ENCODE data around the gene PRICKLE4.
A peak's percentile ranks its signal among the peaks of the same experiment; 100 is the strongest.

PRICKLE4 gene

GRCh38 chr6:41734666-41735426, 45.7 kb upstream of the PRICKLE4 start:
- Histone ChIP-seq H3K9ac (ENCODE audit: low read length) (peak overlapping the region; percentile 78), H3F3A (ENCODE audit: insufficient read depth) (peaks cover 21% of the 10 kb centered on the region), H3K36me3 (ENCODE audit: low read length) (no peaks in the 10 kb centered on the region), H3K9me2 (replicated peaks; ENCODE audit: insufficient read depth, low read length) (no peaks in the 10 kb centered on the region), H4K20me1 (ENCODE audit: low read depth, low read length) (no peaks in the 10 kb centered on the region), H3K27me3 (ENCODE audit: low read length) (no peaks in the 10 kb centered on the region), H3K4me3 (ENCODE audit: insufficient read depth, low read length, poor library complexity, severe bottlenecking) (peak overlapping the region; percentile 61), H3K4me2 (ENCODE audit: low read depth, low read length, poor library complexity, severe bottlenecking) (peak overlapping the region; percentile 74), H3K27ac (ENCODE audit: low read depth, low read length) (peak overlapping the region; percentile 93), H3K9me3 (ENCODE audit: insufficient read depth, low read length) (no peaks in the 10 kb centered on the region), H3K79me2 (ENCODE audit: insufficient read depth, low read length) (peaks cover 37% of the 10 kb centered on the region), H2AFZ (ENCODE audit: low read depth, low read length, severe bottlenecking) (peak overlapping the region; percentile 27)
- no peak for TF ChIP-seq CTCF (IDR thresholded peaks at IDR 0.05; ENCODE audit: insufficient read depth, low read length, poor library complexity, severe bottlenecking)
- TF ChIP-seq EZH2phosphoT487 (conservative IDR thresholded peaks at IDR 0.05; ENCODE audit: low read length): no peak

- peak within 1 kb of the TSS; percentile 78 for H3K9ac ChIP-seq (ENCODE audit: low read length)
- H3K9me2 ChIP-seq (replicated peaks; ENCODE audit: insufficient read depth, low read length): no peaks in the 10 kb centered on the region
- no peaks in the 10 kb centered on the region for H3K9me3 ChIP-seq (ENCODE audit: insufficient read depth, low read length)
- peak within 1 kb of the TSS; percentile 61 for H3K4me3 ChIP-seq (ENCODE audit: insufficient read depth, low read length, poor library complexity, severe bottlenecking)
- H3F3A ChIP-seq (ENCODE audit: insufficient read depth): peaks cover 21% of the 10 kb centered on the region
- TF ChIP-seq CTCF (IDR thresholded peaks at IDR 0.05; ENCODE audit: insufficient read depth, low read length, poor library complexity, severe bottlenecking): peak; percentile 94
- TF ChIP-seq EZH2phosphoT487 (conservative IDR thresholded peaks at IDR 0.05; ENCODE audit: low read length): no peak
- no peaks in the 10 kb centered on the region for H3K36me3 ChIP-seq (ENCODE audit: low read length)
- peaks cover 30% of the 10 kb centered on the region for H3K79me2 ChIP-seq (ENCODE audit: insufficient read depth, low read length)
- H2AFZ ChIP-seq (ENCODE audit: low read depth, low read length, severe bottlenecking): peak within 1 kb of the TSS; percentile 38
- no peaks in the 10 kb centered on the region for H4K20me1 ChIP-seq (ENCODE audit: low read depth, low read length)
- H3K27me3 ChIP-seq (ENCODE audit: low read length): no peaks in the 10 kb centered on the region
- peak within 1 kb of the TSS; percentile 93 for H3K27ac ChIP-seq (ENCODE audit: low read depth, low read length)
- peak within 1 kb of the TSS; percentile 79 for H3K4me2 ChIP-seq (ENCODE audit: low read depth, low read length, poor library complexity, severe bottlenecking)
Measured at GRCh38 chr6:41735427-41736185, 45.0 kb upstream of the PRICKLE4 start, which contains the start of gene TFEB. TSS of gene TFEB (minus strand) at chr6:41735608. CDS start at chr6:41691213, 44,395 bp downstream.

- Histone ChIP-seq H3K4me3 (ENCODE audit: insufficient read depth, low read length, poor library complexity, severe bottlenecking) (no peak overlapping the region), H4K20me1 (ENCODE audit: low read depth, low read length) (no peaks in the 10 kb centered on the region), H3K27me3 (ENCODE audit: low read length) (no peaks in the 10 kb centered on the region), H3K4me2 (ENCODE audit: low read depth, low read length, poor library complexity, severe bottlenecking) (peak overlapping the region; percentile 79), H2AFZ (ENCODE audit: low read depth, low read length, severe bottlenecking) (no peak overlapping the region), H3K79me2 (ENCODE audit: insufficient read depth, low read length) (peaks cover 23% of the 10 kb centered on the region), H3F3A (ENCODE audit: insufficient read depth) (peaks cover 21% of the 10 kb centered on the region), H3K9me3 (ENCODE audit: insufficient read depth, low read length) (no peaks in the 10 kb centered on the region), H3K27ac (ENCODE audit: low read depth, low read length) (no peak overlapping the region), H3K36me3 (ENCODE audit: low read length) (no peaks in the 10 kb centered on the region), H3K9ac (ENCODE audit: low read length) (no peak overlapping the region), H3K9me2 (replicated peaks; ENCODE audit: insufficient read depth, low read length) (no peaks in the 10 kb centered on the region)
- TF ChIP-seq CTCF (IDR thresholded peaks at IDR 0.05; ENCODE audit: insufficient read depth, low read length, poor library complexity, severe bottlenecking): no peak
- no peak for TF ChIP-seq EZH2phosphoT487 (conservative IDR thresholded peaks at IDR 0.05; ENCODE audit: low read length)
Measured at GRCh38 chr6:41736186-41736733, 44.3 kb upstream of the PRICKLE4 start.
